GF-D8 (cell line): ENCODE results near the gene PIGT.

Experiments
- DNase-seq: peaks from one replicate; lab custom pipeline; 2025; lab: John Stamatoyannopoulos, UW

Gene PIGT

GRCh38 chr20:45400346-45401031 is 15.5 kb upstream of the PIGT start:
- no peak for DNase-seq

GRCh38 chr20:45402946-45403345 is 13.0 kb upstream of the PIGT start:
- no peak for DNase-seq

- no peak for DNase-seq
These were observed 11.5 kb upstream of the PIGT start for GRCh38 chr20:45404438-45404837.

- no peak for DNase-seq
These were observed 10.2 kb upstream of the PIGT start for GRCh38 chr20:45405571-45406259.

- no peak for DNase-seq
These were observed 9.5 kb upstream of the PIGT start for GRCh38 chr20:45406260-45407066.

- DNase-seq: no peak
These were observed 8.7 kb upstream of the PIGT start for GRCh38 chr20:45407067-45407745.

- DNase-seq: no peak
These were observed 7.9 kb upstream of the PIGT start, which contains the start of gene DBNDD2 for GRCh38 chr20:45407783-45408645. TSS of gene DBNDD2 (plus strand) at chr20:45408289. CDS start at chr20:45408468, 179 bp downstream.

GRCh38 chr20:45408646-45409213 is 7.2 kb upstream of the PIGT start:
- no peak for DNase-seq

- no peak for DNase-seq
These were observed 6.2 kb upstream of the PIGT start for GRCh38 chr20:45409521-45410272.

- peak; percentile 27 for DNase-seq
These were observed 5.1 kb upstream of the PIGT start for GRCh38 chr20:45410887-45411286.

- DNase-seq: no peak
These were observed 3.3 kb upstream of the PIGT start for GRCh38 chr20:45412653-45413052.

- no peak for DNase-seq
These were observed 2.5 kb upstream of the PIGT start for GRCh38 chr20:45413479-45413878.

GRCh38 chr20:45416917-45417316 is 976 bp downstream of the PIGT start:
- no peak for DNase-seq

GRCh38 chr20:45419188-45420091 is 3.5 kb downstream of the PIGT start:
- no peak for DNase-seq

GRCh38 chr20:45420125-45420524 is 4.2 kb downstream of the PIGT start:
- DNase-seq: no peak

GRCh38 chr20:45423700-45424099 is 7.8 kb downstream of the PIGT start:
- no peak for DNase-seq

- DNase-seq: no peak
These were observed 9.6 kb downstream of the PIGT start for GRCh38 chr20:45425561-45425960.

GRCh38 chr20:45426320-45427016 is 10.5 kb downstream of the PIGT start:
- no peak for DNase-seq
